Measurements from ENCODE around the gene SORCS2.

Gene SORCS2

DNA sequence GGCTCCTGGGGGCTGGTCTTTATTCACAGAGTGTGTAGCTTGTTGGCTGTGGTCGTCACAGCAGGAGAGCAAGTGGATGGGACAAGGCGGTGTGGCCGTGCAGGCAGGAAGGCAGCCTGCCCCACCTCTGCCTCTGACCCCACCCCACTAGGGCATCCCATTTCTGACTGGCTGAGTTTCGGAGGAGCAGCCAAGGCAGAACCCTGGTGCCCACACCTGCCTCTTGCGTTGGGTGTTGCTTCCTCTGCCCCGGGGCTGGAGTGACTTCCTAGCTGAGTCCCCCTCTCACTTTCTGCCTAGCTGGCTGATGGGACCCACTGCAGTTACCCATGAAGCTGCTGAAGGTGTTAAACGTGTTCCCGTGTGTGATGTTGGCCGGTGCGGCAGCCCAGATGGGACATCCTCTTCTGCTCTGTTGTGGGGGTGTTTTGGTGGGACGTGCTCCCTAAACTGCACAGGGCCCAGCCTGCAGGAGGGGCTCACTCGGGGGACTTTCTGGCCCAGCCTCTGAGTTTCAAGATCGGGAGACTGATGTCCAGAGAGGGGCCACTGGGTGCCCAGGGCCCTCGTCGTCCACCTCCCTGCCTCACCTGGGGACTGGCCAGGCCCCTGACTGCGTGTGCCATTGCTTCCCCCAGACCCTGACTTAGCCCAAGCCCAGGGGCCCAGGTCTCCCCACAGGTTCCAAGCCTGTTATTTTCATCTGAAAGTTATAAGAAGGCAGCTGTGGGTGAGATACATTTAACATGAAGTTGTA is 140.9 kb downstream of the SORCS2 start:
- in situ Hi-C loops (cut with MboI; ENCODE audit: low sequenced_read_pairs), result no loop called here

- in situ Hi-C loops (cut with MboI; ENCODE audit: low sequenced_read_pairs), result no loop called here
These were observed 141.6 kb downstream of the SORCS2 start for GRCh38 chr4:7333801-7334421.

- in situ Hi-C loops (cut with MboI; ENCODE audit: low sequenced_read_pairs), result no loop called here
These were observed 142.4 kb downstream of the SORCS2 start for GRCh38 chr4:7334521-7335275.

DNA sequence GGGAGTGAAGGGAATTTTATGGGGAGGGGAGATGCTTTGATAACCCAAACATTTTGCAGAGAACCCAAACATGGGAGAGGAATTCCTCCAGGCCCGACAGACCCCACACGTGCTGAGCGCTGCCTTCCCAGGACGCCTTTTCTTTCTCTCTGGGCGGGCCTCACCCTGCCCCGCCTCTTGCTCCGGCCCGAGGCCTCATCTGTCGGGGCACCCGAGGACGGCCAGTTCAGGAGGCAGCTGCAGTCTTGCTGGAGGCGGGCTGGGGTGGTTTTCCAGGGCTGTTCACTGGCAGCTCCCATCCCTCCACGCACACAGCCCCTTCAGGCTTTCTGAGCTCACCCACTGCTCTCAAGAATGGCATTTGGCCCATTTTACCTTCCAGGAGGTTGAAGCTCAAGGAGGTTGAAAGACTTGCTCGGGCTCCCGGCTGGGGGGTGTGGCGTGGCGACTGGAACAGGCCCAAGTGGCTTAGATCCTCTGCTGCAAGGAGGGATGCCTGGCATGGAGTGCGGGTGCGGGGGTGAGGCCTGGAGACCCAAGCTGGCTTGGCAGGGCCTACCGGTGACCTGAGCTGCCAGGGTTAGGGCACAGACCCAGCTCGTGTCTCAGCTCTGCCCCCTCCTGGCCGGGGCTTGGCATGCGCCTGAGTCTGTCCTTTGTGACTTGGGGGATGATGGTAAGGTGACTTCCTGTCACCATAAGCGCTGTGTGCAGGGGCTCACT is 143.2 kb downstream of the SORCS2 start:
- in situ Hi-C loops (cut with MboI; ENCODE audit: low sequenced_read_pairs), result no loop called here

GRCh38 chr4:7336067-7336569 is 143.8 kb downstream of the SORCS2 start:
- in situ Hi-C loops (cut with MboI; ENCODE audit: low sequenced_read_pairs), result no loop called here

GRCh38 chr4:7336732-7337131 is 144.4 kb downstream of the SORCS2 start:
- in situ Hi-C loops (cut with MboI; ENCODE audit: low sequenced_read_pairs), result no loop called here

GRCh38 chr4:7337196-7338058 is 145.1 kb downstream of the SORCS2 start:
- in situ Hi-C loops (cut with MboI; ENCODE audit: low sequenced_read_pairs), result no loop called here

DNA sequence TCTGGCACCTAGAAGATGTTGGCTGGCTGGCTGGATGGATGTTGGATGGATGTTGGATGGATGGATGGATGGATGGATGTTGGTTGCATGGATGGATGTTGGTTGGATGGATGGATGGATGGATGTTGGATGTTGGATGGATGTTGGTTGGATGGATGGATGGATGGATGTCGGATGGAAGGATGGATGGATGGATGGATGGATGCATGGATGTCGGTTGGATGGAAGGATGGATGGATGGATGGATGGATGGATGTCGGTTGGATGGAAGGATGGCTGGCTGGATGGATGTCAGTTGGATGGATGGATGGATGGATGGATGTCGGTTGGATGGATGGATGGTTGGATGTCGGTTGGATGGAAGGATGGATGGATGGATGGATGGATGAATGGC is 145.7 kb downstream of the SORCS2 start:
- in situ Hi-C loops (cut with MboI; ENCODE audit: low sequenced_read_pairs), result no loop called here

- in situ Hi-C loops (cut with MboI; ENCODE audit: low sequenced_read_pairs), result no loop called here
These were observed 146.7 kb downstream of the SORCS2 start for GRCh38 chr4:7338876-7339623.

DNA sequence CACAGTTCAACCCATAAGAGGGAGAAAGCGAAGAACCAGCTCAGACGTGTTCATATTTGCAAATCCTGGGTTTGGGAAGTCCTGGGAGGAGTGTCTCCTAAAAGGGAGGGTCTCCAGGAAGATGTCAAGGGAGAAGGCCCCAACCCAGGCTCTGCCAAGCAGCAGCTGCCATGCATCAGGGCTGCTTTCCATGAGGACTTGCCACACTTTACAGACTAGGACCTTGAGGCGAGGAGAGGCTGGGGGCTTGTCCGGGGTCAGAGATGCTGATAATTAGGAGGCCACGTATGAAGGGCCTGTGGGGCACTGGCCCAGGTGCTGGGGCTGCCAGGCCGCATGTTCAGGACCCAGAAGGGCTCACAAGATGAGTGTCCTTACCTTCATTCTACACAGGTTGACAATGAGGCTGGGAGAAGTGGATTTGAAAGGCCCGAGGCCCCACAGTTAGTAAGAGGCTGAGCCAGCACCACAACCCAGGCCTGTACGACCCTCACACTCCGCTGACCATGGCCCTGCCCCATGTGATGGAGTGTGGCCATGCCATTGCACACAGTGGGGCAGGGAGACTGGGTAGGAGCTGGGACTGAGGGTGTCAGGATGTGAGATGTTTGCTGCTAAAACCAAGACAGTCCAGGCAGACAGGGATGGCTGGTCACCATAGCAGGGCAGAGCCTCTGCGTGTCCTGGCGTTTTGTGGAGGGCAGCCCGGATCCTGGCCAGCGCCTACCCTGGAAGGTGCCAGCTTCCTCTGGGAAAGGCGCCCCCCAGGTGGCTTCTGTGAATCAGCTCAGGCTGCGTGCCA is 147.6 kb downstream of the SORCS2 start:
- in situ Hi-C loops (cut with MboI; ENCODE audit: low sequenced_read_pairs), result no loop called here

GRCh38 chr4:7340553-7341433 is 148.5 kb downstream of the SORCS2 start:
- in situ Hi-C loops (cut with MboI; ENCODE audit: low sequenced_read_pairs), result no loop called here

DNA sequence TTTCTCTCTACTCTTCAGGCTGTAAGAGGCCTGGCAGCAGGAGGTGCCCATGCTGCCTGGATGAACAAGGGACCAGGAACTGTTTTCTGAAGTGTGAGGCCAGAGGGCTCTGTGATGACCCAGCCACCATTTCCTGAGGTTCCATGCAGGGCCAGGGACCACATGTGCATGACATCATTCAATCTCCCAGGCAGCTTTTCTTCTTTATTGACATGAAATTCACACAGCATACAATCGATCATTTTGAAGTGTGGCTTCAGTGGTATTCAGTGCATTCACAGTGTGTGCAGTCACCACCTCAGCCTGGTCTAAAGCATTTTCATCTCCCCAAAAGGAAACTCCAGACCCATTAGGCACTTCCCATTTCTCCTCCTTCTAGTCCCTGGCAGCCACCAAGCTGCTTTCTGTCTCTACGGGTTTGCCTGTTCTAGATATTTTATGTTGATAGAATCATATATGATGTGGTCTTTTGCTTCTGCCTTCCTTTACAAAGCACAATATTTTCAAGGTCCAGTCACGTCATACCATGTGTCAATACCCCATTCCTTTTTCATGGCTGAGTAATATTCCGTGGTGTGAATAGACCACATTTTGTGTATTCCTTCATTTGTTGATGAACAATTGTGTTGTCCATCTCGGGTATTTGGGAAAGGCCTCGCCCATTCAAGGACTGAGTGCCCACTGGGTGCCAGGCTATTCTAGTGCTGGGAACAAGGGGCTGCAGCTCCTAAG is 149.3 kb downstream of the SORCS2 start:
- in situ Hi-C loops (cut with MboI; ENCODE audit: low sequenced_read_pairs), result no loop called here

GRCh38 chr4:7342223-7343080 is 150.1 kb downstream of the SORCS2 start:
- in situ Hi-C loops (cut with MboI; ENCODE audit: low sequenced_read_pairs), result no loop called here

DNA sequence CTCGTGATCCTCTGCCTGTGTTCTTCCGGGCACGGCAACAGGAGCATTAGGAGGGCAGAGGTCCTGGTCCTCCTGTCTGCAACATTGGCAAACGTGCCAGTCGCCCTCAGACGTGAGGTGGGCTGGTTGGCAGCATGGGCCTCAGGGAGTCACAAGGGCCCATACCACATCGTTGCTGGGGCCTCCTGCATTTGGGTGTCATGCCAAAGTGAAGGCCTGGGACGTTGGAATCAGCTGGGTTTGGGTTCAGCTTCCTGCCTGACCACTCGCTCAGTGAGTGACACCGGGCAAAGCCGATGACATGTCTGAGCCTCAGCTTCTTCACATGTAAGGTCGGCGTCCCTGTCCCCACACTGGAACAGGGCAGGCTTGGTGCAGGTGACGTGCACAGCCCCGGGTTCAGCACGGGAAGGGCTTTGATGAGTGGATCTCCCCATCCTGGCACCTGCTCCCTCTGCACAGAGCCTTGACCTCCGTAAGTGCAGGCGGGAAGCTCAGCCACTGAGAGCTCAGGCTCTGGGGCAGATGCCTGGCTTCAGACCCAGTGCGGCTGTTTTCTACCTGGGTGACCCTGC is 150.8 kb downstream of the SORCS2 start:
- in situ Hi-C loops (cut with MboI; ENCODE audit: low sequenced_read_pairs), result no loop called here

DNA sequence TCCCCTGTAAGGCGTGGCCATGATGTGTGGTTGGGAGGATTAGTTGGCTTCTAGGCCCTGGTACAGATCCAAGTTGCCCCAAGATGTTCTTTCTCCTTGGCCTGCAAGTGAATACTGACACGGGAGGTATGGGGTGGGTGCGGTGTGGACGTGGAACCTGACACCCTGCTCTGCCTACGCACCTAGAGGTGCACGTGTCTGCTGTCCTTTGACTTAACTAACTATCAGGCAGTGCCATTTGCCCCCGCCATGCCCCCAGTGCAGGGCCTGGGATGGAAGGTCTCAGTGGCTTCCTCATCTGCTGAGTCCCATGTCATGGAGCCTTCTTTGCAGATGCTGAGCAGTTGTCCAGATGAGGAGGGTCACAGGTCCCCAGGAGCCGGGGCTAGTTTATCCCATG is 151.6 kb downstream of the SORCS2 start:
- in situ Hi-C loops (cut with MboI; ENCODE audit: low sequenced_read_pairs), result no loop called here
